WTC11 (cell line): ENCODE measurements around the gene UMODL1. TPM values are rescaled to one million over a fixed set of nuclear protein-coding genes. Genes with fewer than 3 reads are reported as not detected.

Source experiments
- ATAC-seq: fragments of 200-7000 bp; cut with Tn5 transposase; 2 replicates; pipeline ENCODE4 v1.10.0; 2021; ENCODE audit warnings: mild to moderate bottlenecking, moderate library complexity
- CTCF ChIA-PET: fragments of 300-600 bp; sonication (Branson Sonifier 250); formaldehyde crosslinking; loops from one replicate; lab custom pipeline; 2021; ENCODE audit warnings: antibody characterized with exemption; lab: Charles Lee
- POLR2A ChIA-PET: fragments of 350-600 bp; sonication (Branson Sonifier 250); formaldehyde crosslinking; loops from one replicate; lab custom pipeline; 2021; ENCODE audit warnings: antibody characterized with exemption; lab: Charles Lee
- DNase-seq: peaks from one replicate; pipeline ENCODE4 v3.0.0; 2021; ENCODE audit warnings: low spot score
- H3K27ac Mint-ChIP-seq: 2 replicates; pipeline ENCODE4 v1.8.0; 2021; ENCODE audit warnings: mixed read lengths
- H3K27me3 Mint-ChIP-seq: 2 replicates; pipeline ENCODE4 v1.8.0; 2021; ENCODE audit warnings: low read depth, mild to moderate bottlenecking, moderate library complexity, mixed read lengths
- H3K36me3 Mint-ChIP-seq: 2 replicates; pipeline ENCODE4 v1.8.0; 2021; ENCODE audit warnings: mixed read lengths
- H3K4me1 Mint-ChIP-seq: 2 replicates; pipeline ENCODE4 v1.8.0; 2022; ENCODE audit warnings: mixed read lengths
- H3K4me3 Mint-ChIP-seq: 2 replicates; pipeline ENCODE4 v1.8.0; 2021; ENCODE audit warnings: mild to moderate bottlenecking, moderate library complexity, mixed read lengths
- H3K9me3 Mint-ChIP-seq: 2 replicates; pipeline ENCODE4 v1.8.0; 2021; ENCODE audit warnings: mixed read lengths
- ATF2 ChIP-seq: sonication (generic); formaldehyde crosslinking; IDR thresholded peaks from 2 replicates; pipeline ENCODE4 v1.8.1; 2022; ENCODE audit warnings: low read depth, missing genetic modification reagents, borderline replicate concordance
- CREB1 ChIP-seq: sonication (generic); formaldehyde crosslinking; IDR thresholded peaks from 2 replicates; pipeline ENCODE4 v1.8.0; 2023; ENCODE audit warnings: mild to moderate bottlenecking, missing genetic modification reagents
- E2F1 ChIP-seq: sonication (generic); formaldehyde crosslinking; IDR thresholded peaks from 2 replicates; pipeline ENCODE4 v1.8.0; 2022; ENCODE audit warnings: mild to moderate bottlenecking, missing genetic modification reagents
- ETV6 ChIP-seq: sonication (generic); formaldehyde crosslinking; IDR thresholded peaks from 2 replicates; pipeline ENCODE4 v1.8.1; 2022; ENCODE audit warnings: mild to moderate bottlenecking, missing genetic modification reagents
- FOXK1 ChIP-seq: sonication (generic); formaldehyde crosslinking; IDR thresholded peaks from 2 replicates; pipeline ENCODE4 v1.8.0; 2022; ENCODE audit warnings: mild to moderate bottlenecking, moderate library complexity, missing genetic modification reagents
- FOXP4 ChIP-seq: sonication (generic); formaldehyde crosslinking; IDR thresholded peaks from 2 replicates; pipeline ENCODE4 v1.8.0; 2022; ENCODE audit warnings: mild to moderate bottlenecking, missing genetic modification reagents
- GRHL2 ChIP-seq: fragments of 250-450 bp; sonication (Bioruptor Pico); IDR thresholded peaks from 2 replicates; pipeline ENCODE4 v1.8.0; 2022; ENCODE audit warnings: mild to moderate bottlenecking, moderate library complexity; ENCODE audit not compliant: insufficient replicate concordance, severe bottlenecking
- IRF2 ChIP-seq: sonication (generic); formaldehyde crosslinking; IDR thresholded peaks from 2 replicates; pipeline ENCODE4 v1.8.0; 2022; ENCODE audit warnings: low read depth, missing genetic modification reagents, borderline replicate concordance
- MAX ChIP-seq: sonication (generic); formaldehyde crosslinking; IDR thresholded peaks from 2 replicates; pipeline ENCODE4 v1.8.0; 2022; ENCODE audit warnings: mild to moderate bottlenecking, missing genetic modification reagents
- NFE2L1 ChIP-seq: sonication (generic); formaldehyde crosslinking; IDR thresholded peaks from 2 replicates; pipeline ENCODE4 v1.8.1; 2023; ENCODE audit warnings: missing genetic modification reagents
- NFYB ChIP-seq: sonication (generic); formaldehyde crosslinking; conservative IDR thresholded peaks from 2 replicates; pipeline ENCODE4 v1.8.0; 2022; ENCODE audit warnings: low read depth, missing genetic modification reagents
- RORB ChIP-seq: fragments of 250-450 bp; sonication (Bioruptor Pico); IDR thresholded peaks from 2 replicates; pipeline ENCODE4 v1.9.0; 2021; ENCODE audit warnings: mild to moderate bottlenecking
- SP1 ChIP-seq: sonication (generic); formaldehyde crosslinking; conservative IDR thresholded peaks from 2 replicates; pipeline ENCODE4 v1.8.1; 2022; ENCODE audit warnings: missing genetic modification reagents
- ZNF219 ChIP-seq: sonication (generic); formaldehyde crosslinking; IDR thresholded peaks from 2 replicates; pipeline ENCODE4 v1.8.0; 2023; ENCODE audit warnings: missing genetic modification reagents, mild to moderate bottlenecking, borderline replicate concordance
- ZNF317 ChIP-seq: sonication (generic); formaldehyde crosslinking; IDR thresholded peaks from 2 replicates; pipeline ENCODE4 v1.8.1; 2023; ENCODE audit warnings: low read depth, mild to moderate bottlenecking, moderate library complexity, missing genetic modification reagents, borderline replicate concordance
- ZNF423 ChIP-seq: fragments of 250-450 bp; sonication (Bioruptor Pico); IDR thresholded peaks from 2 replicates; pipeline ENCODE4 v2.1.2; 2022; ENCODE audit warnings: mild to moderate bottlenecking, moderate library complexity
- ZNF512 ChIP-seq: sonication (generic); formaldehyde crosslinking; IDR thresholded peaks from 2 replicates; pipeline ENCODE4 v1.8.1; 2022; ENCODE audit warnings: missing genetic modification reagents, borderline replicate concordance
- total RNA-seq: library from RNA; stranded (reverse); gene quantifications from 3 replicates; pipeline ENCODE4 v1.2.3, GENCODE V29; 2021

Gene UMODL1
- total RNA-seq, 1 experiment from 2014 or later = not detected

- no peaks in the 10 kb centered on the region for H3K27me3 Mint-ChIP-seq
- no peak overlapping the region for H3K4me3 Mint-ChIP-seq
- DNase-seq = no peak
- ChIA-PET POLR2A (interaction anchor here (1.1 kb wide), 1 partner anchor 17 kb away, joined by 3 read pairs; no protein-coding TSS in a partner anchor), CTCF (interaction anchor here (0.9 to 1.3 kb wide), 3 partner anchors 26 to 85 kb away, joined by 3 read pairs; no protein-coding TSS in a partner anchor)
- no peak overlapping the region for H3K27ac Mint-ChIP-seq
- no peaks in the 10 kb centered on the region for H3K36me3 Mint-ChIP-seq
- no peak for ATAC-seq
- H3K4me1 Mint-ChIP-seq = no peaks in the 10 kb centered on the region
- TF ChIP-seq MAX (CRISPR knock-in tag) (no peak), ZNF317 (CRISPR knock-in tag) (no peak), SP1 (CRISPR knock-in tag) (no peak), ETV6 (CRISPR knock-in tag) (no peak), FOXK1 (CRISPR knock-in tag) (no peak), ZNF512 (CRISPR knock-in tag) (no peak), RORB (CRISPR knock-in tag) (no peak), NFYB (CRISPR knock-in tag) (no peak), NFE2L1 (CRISPR knock-in tag) (no peak), FOXP4 (CRISPR knock-in tag) (no peak), E2F1 (no peak), CREB1 (no peak)
- H3K9me3 Mint-ChIP-seq = peaks cover 16% of the 10 kb centered on the region
Measured at GRCh38 chr21:42032266-42032665, 38.9 kb upstream of the UMODL1 start.

GRCh38 chr21:42032968-42033367, 38.1 kb upstream of the UMODL1 start:
- H3K9me3 Mint-ChIP-seq = peaks cover 16% of the 10 kb centered on the region
- ChIA-PET POLR2A (no interaction called here), CTCF (interaction anchor here (0.9 to 1.0 kb wide), 2 partner anchors 27 to 84 kb away, joined by 3 read pairs; no protein-coding TSS in a partner anchor)
- no peak for TF ChIP-seq IRF2 (CRISPR knock-in tag)
- no peak for ATAC-seq
- no peak for DNase-seq
- H3K4me3 Mint-ChIP-seq = no peak overlapping the region
- no peaks in the 10 kb centered on the region for H3K4me1 Mint-ChIP-seq
- no peaks in the 10 kb centered on the region for H3K27me3 Mint-ChIP-seq
- H3K36me3 Mint-ChIP-seq = no peaks in the 10 kb centered on the region
- H3K27ac Mint-ChIP-seq = no peak overlapping the region

GRCh38 chr21:42036313-42036712, 34.8 kb upstream of the UMODL1 start:
- no peak for DNase-seq
- Mint-ChIP-seq H3K4me3 (no peak overlapping the region), H3K9me3 (peaks cover 20% of the 10 kb centered on the region), H3K4me1 (no peaks in the 10 kb centered on the region), H3K27ac (no peak overlapping the region), H3K36me3 (no peaks in the 10 kb centered on the region), H3K27me3 (no peaks in the 10 kb centered on the region; the same call in 1 of the 2 replicates)
- no peak for TF ChIP-seq ZNF219 (CRISPR knock-in tag)
- TF ChIP-seq GRHL2 = no peak
- TF ChIP-seq ATF2 (CRISPR knock-in tag) = no peak
- no peak for TF ChIP-seq ZNF423 (CRISPR knock-in tag)
- POLR2A ChIA-PET = no interaction called here
- ATAC-seq = no peak
- CTCF ChIA-PET = no interaction called here
